ENCODE measurements around the gene MPZL1. TPM values are rescaled to one million over a fixed set of nuclear protein-coding genes. Genes with fewer than 3 reads are reported as not detected.
A peak's percentile ranks its signal among the peaks of the same experiment; 100 is the strongest.

MPZL1 gene
- total RNA-seq, 2 experiments from 2014 or later, result 1.2 to 1.5 TPM

GRCh38 chr1:167683226-167683625 lies 38.6 kb upstream of the MPZL1 start:
- Mint-ChIP-seq H3K4me3 (no peak overlapping the region), H3K4me1 (ENCODE audit: low read depth) (peaks cover 11% of the 10 kb centered on the region), H3K9me3 (no peaks in the 10 kb centered on the region), H3K27me3 (no peaks in the 10 kb centered on the region), H3K27ac (no peak overlapping the region), H3K36me3 (ENCODE audit: low read depth) (peaks cover 58% of the 10 kb centered on the region)
- no peaks in the 10 kb centered on the region for H3K9me3 ChIP-seq (ENCODE audit: control insufficient read depth in 1 of 2, insufficient read depth in 1 of 2, low read length in 2 of 2)
- DNase-seq (no peak), ATAC-seq (ENCODE audit: poor library complexity) (no peak)
- ChIA-PET POLR2A (no interaction called here), CTCF (no interaction called here)
- intact Hi-C loops (cut with DNase I, micrococcal nuclease), result no loop called here
- TF ChIP-seq CTCF (IDR thresholded peaks at IDR 0.05), result no peak
- H3K27ac ChIP-seq (ENCODE audit: low read depth in 1 of 2, low read length in 2 of 2), result peak overlapping the region in 1 of 2 donors; percentile 25
- H3K27me3 ChIP-seq (ENCODE audit: control insufficient read depth in 1 of 2, insufficient read depth in 2 of 2, low read length in 2 of 2), result no peaks in the 10 kb centered on the region
- H3K4me1 ChIP-seq (ENCODE audit: insufficient read depth, low read length), result peaks cover 44% of the 10 kb centered on the region
- peaks cover 97% of the 10 kb centered on the region for H3K36me3 ChIP-seq (ENCODE audit: insufficient read depth, low read length)
- no peak overlapping the region for H3K4me3 ChIP-seq (ENCODE audit: low read length)

- H3K36me3 Mint-ChIP-seq (ENCODE audit: low read depth), result peaks cover 64% of the 10 kb centered on the region
- ChIA-PET POLR2A (no interaction called here), CTCF (no interaction called here)
- peaks cover 11% of the 10 kb centered on the region for H3K4me1 Mint-ChIP-seq (ENCODE audit: low read depth)
- H3K9me3 ChIP-seq (ENCODE audit: control insufficient read depth in 1 of 2, insufficient read depth in 1 of 2, low read length in 2 of 2), result no peaks in the 10 kb centered on the region
- H3K4me3 Mint-ChIP-seq, result no peak overlapping the region
- H3K27ac Mint-ChIP-seq, result no peak overlapping the region
- DNase-seq (no peak), ATAC-seq (ENCODE audit: poor library complexity) (no peak)
- no peaks in the 10 kb centered on the region for H3K27me3 Mint-ChIP-seq
- H3K36me3 ChIP-seq (ENCODE audit: insufficient read depth, low read length), result peaks cover 98% of the 10 kb centered on the region
- TF ChIP-seq CTCF (IDR thresholded peaks at IDR 0.05), result no peak
- H3K27ac ChIP-seq (ENCODE audit: low read depth in 1 of 2, low read length in 2 of 2), result no peak overlapping the region
- H3K9me3 Mint-ChIP-seq, result no peaks in the 10 kb centered on the region
- no peaks in the 10 kb centered on the region for H3K27me3 ChIP-seq (ENCODE audit: control insufficient read depth in 1 of 2, insufficient read depth in 2 of 2, low read length in 2 of 2)
- H3K4me1 ChIP-seq (ENCODE audit: insufficient read depth, low read length), result peaks cover 38% of the 10 kb centered on the region
- intact Hi-C loops (cut with DNase I, micrococcal nuclease), result no loop called here
- H3K4me3 ChIP-seq (ENCODE audit: low read length), result no peak overlapping the region
Measured at GRCh38 chr1:167683641-167684502, 37.9 kb upstream of the MPZL1 start.

GRCh38 chr1:167685844-167686243 lies 35.9 kb upstream of the MPZL1 start:
- ATAC-seq (ENCODE audit: poor library complexity) (no peak), DNase-seq (no peak)
- Histone ChIP-seq H3K4me1 (ENCODE audit: insufficient read depth, low read length) (peaks cover 19% of the 10 kb centered on the region), H3K36me3 (ENCODE audit: insufficient read depth, low read length) (peaks cover 97% of the 10 kb centered on the region), H3K27ac (ENCODE audit: low read depth in 1 of 2, low read length in 2 of 2) (no peak overlapping the region), H3K27me3 (ENCODE audit: control insufficient read depth in 1 of 2, insufficient read depth in 2 of 2, low read length in 2 of 2) (no peaks in the 10 kb centered on the region), H3K9me3 (ENCODE audit: control insufficient read depth in 1 of 2, insufficient read depth in 1 of 2, low read length in 2 of 2) (no peaks in the 10 kb centered on the region), H3K4me3 (ENCODE audit: low read length) (no peak overlapping the region)
- Mint-ChIP-seq H3K36me3 (ENCODE audit: low read depth) (peaks cover 84% of the 10 kb centered on the region), H3K27me3 (no peaks in the 10 kb centered on the region), H3K4me1 (ENCODE audit: low read depth) (peaks cover 11% of the 10 kb centered on the region), H3K9me3 (no peaks in the 10 kb centered on the region), H3K4me3 (no peak overlapping the region), H3K27ac (peak overlapping the region; percentile 19)
- intact Hi-C loops (cut with DNase I, micrococcal nuclease), result no loop called here
- no peak for TF ChIP-seq CTCF (IDR thresholded peaks at IDR 0.05)
- ChIA-PET POLR2A (interaction anchor here (1.0 kb wide), 1 partner anchor 86 kb away, joined by 3 read pairs; no protein-coding TSS in a partner anchor), CTCF (interaction anchor here (6.1 kb wide), 1 partner anchor 85 kb away, joined by 63 read pairs; no protein-coding TSS in a partner anchor)
